ENCODE results near the gene RUVBL1. TPM values are rescaled to one million over a fixed set of nuclear protein-coding genes. Genes with fewer than 3 reads are reported as not detected.
A peak's percentile ranks its signal among the peaks of the same experiment; 100 is the strongest.

RUVBL1 gene
- total and polyA plus RNA-seq, 2 donors (not counting 1 experiment from before 2014, with no cell fraction given), result 52.3 to 67.2 TPM

GRCh38 chr3:128050597-128050996 lies 73.0 kb downstream of the RUVBL1 start:
- TF ChIP-seq CTCF (conservative IDR thresholded peaks at IDR 0.05 in 1 of 2, IDR thresholded peaks at IDR 0.05 in 1 of 2; ENCODE audit: low read depth in 1 of 2, low read length in 2 of 2), result no peak
- no peak for TF ChIP-seq EZH2 (IDR thresholded peaks at IDR 0.05; ENCODE audit: low read length, missing control alignments)

GRCh38 chr3:128041344-128041743 lies 82.3 kb downstream of the RUVBL1 start:
- no peaks in the 10 kb centered on the region for H3K4me1 ChIP-seq (ENCODE audit: control insufficient read depth, extremely low read depth, insufficient read depth, low read length)
- H2AFZ ChIP-seq (ENCODE audit: low read length), result no peak overlapping the region
- no peak overlapping the region for H3K9ac ChIP-seq (ENCODE audit: insufficient read depth, low read length)
- H3K27ac ChIP-seq (ENCODE audit: insufficient read depth, low read length), result no peak overlapping the region
- peaks cover 6% of the 10 kb centered on the region for H3K27me3 ChIP-seq (ENCODE audit: control insufficient read depth, insufficient read depth, low read length)
- no peaks in the 10 kb centered on the region for H3K79me2 ChIP-seq (ENCODE audit: control insufficient read depth, insufficient read depth, low read length)
- no peaks in the 10 kb centered on the region for H3K36me3 ChIP-seq (ENCODE audit: control insufficient read depth, insufficient read depth, low read length)
- DNase-seq (ENCODE audit: low read depth in 2 of 2), result no peak
- TF ChIP-seq EZH2 (IDR thresholded peaks at IDR 0.05; ENCODE audit: low read length, missing control alignments), result no peak
- TF ChIP-seq CTCF (conservative IDR thresholded peaks at IDR 0.05 in 1 of 2, IDR thresholded peaks at IDR 0.05 in 1 of 2; ENCODE audit: low read depth in 1 of 2, low read length in 2 of 2), result no peak
- no peak overlapping the region for H3K4me3 ChIP-seq (replicated peaks in 1 of 4; ENCODE audit: control extremely low read depth in 1 of 4, insufficient read depth in 1 of 4, low read depth in 3 of 4, low read length in 4 of 4)
- H4K20me1 ChIP-seq (ENCODE audit: control insufficient read depth, extremely low read depth, insufficient read depth, low read length), result no peaks in the 10 kb centered on the region
- H3K4me2 ChIP-seq (ENCODE audit: extremely low read depth, insufficient read depth, low read length), result no peak overlapping the region
- no peaks in the 10 kb centered on the region for H3K9me3 ChIP-seq (ENCODE audit: control insufficient read depth, insufficient read depth, low read depth, low read length)

More at GRCh38 chr3:128050597-128050996, 73.0 kb downstream of the RUVBL1 start:
- Histone ChIP-seq H3K4me2 (ENCODE audit: extremely low read depth, insufficient read depth, low read length) (no peak overlapping the region), H3K79me2 (ENCODE audit: control insufficient read depth, insufficient read depth, low read length) (peaks cover 34% of the 10 kb centered on the region), H3K36me3 (ENCODE audit: control insufficient read depth, insufficient read depth, low read length) (peaks cover 11% of the 10 kb centered on the region), H3K9ac (ENCODE audit: insufficient read depth, low read length) (no peak overlapping the region), H3K4me1 (ENCODE audit: control insufficient read depth, extremely low read depth, insufficient read depth, low read length) (peaks cover 6% of the 10 kb centered on the region), H3K9me3 (ENCODE audit: control insufficient read depth, insufficient read depth, low read depth, low read length) (no peaks in the 10 kb centered on the region), H3K4me3 (replicated peaks in 1 of 4; ENCODE audit: control extremely low read depth in 1 of 4, insufficient read depth in 1 of 4, low read depth in 3 of 4, low read length in 4 of 4) (peak overlapping the region in 1 of 4 experiments; percentile 90), H3K27me3 (ENCODE audit: control insufficient read depth, insufficient read depth, low read length) (peaks cover 2% of the 10 kb centered on the region), H3K27ac (ENCODE audit: insufficient read depth, low read length) (no peak overlapping the region), H4K20me1 (ENCODE audit: control insufficient read depth, extremely low read depth, insufficient read depth, low read length) (no peaks in the 10 kb centered on the region), H2AFZ (ENCODE audit: low read length) (no peak overlapping the region)
- no peak for DNase-seq (ENCODE audit: low read depth in 2 of 2)

- no peaks in the 10 kb centered on the region for H3K36me3 ChIP-seq (ENCODE audit: control insufficient read depth, insufficient read depth, low read length)
- H3K4me2 ChIP-seq (ENCODE audit: extremely low read depth, insufficient read depth, low read length), result no peak overlapping the region
- peaks cover 4% of the 10 kb centered on the region for H3K27me3 ChIP-seq (ENCODE audit: control insufficient read depth, insufficient read depth, low read length)
- H2AFZ ChIP-seq (ENCODE audit: low read length), result no peak overlapping the region
- no peaks in the 10 kb centered on the region for H3K4me1 ChIP-seq (ENCODE audit: control insufficient read depth, extremely low read depth, insufficient read depth, low read length)
- H3K9me3 ChIP-seq (ENCODE audit: control insufficient read depth, insufficient read depth, low read depth, low read length), result no peaks in the 10 kb centered on the region
- no peak overlapping the region for H3K27ac ChIP-seq (ENCODE audit: insufficient read depth, low read length)
- H3K4me3 ChIP-seq (replicated peaks in 1 of 4; ENCODE audit: control extremely low read depth in 1 of 4, insufficient read depth in 1 of 4, low read depth in 3 of 4, low read length in 4 of 4), result no peak overlapping the region
- no peaks in the 10 kb centered on the region for H4K20me1 ChIP-seq (ENCODE audit: control insufficient read depth, extremely low read depth, insufficient read depth, low read length)
- no peak for DNase-seq (ENCODE audit: low read depth in 2 of 2)
- no peaks in the 10 kb centered on the region for H3K79me2 ChIP-seq (ENCODE audit: control insufficient read depth, insufficient read depth, low read length)
- H3K9ac ChIP-seq (ENCODE audit: insufficient read depth, low read length), result no peak overlapping the region
- TF ChIP-seq EZH2 (IDR thresholded peaks at IDR 0.05; ENCODE audit: low read length, missing control alignments) (no peak), CTCF (conservative IDR thresholded peaks at IDR 0.05 in 1 of 2, IDR thresholded peaks at IDR 0.05 in 1 of 2; ENCODE audit: low read depth in 1 of 2, low read length in 2 of 2) (no peak)
These were observed 83.0 kb downstream of the RUVBL1 start for GRCh38 chr3:128040660-128041059.

All from fibroblast of lung (primary cell).